Fibroblast of the aortic adventitia (primary cell): ENCODE results near the gene MYH7. TPM values are rescaled to one million over a fixed set of nuclear protein-coding genes. Genes with fewer than 3 reads are reported as not detected.

Source experiments
- DNase-seq: peaks from one replicate; pipeline ENCODE4 v3.0.0-alpha.2; 2010; ENCODE audit warnings: low read depth
- H3K4me3 ChIP-seq: 2 replicates; pipeline ENCODE4 v1.5.1; 2011; ENCODE audit warnings: low read depth, mild to moderate bottlenecking, control low read depth, low read length, moderate library complexity
- CTCF ChIP-seq: IDR thresholded peaks from 2 replicates; pipeline ENCODE4 v1.5.1; 2011; ENCODE audit warnings: mild to moderate bottlenecking, low read length, control low read depth, inconsistent platforms; ENCODE audit not compliant: insufficient read depth
- total RNA-seq: library from RNA; depleted of rRNA; stranded (reverse); fragments of >200 nt; gene quantifications from 2 replicates; pipeline ENCODE4 v1.2.3, GENCODE V29; 2012; ENCODE audit warnings: low replicate concordance

MYH7 gene
- total RNA-seq, 1 donor: not detected

GRCh38 chr14:23406244-23406643, 29.2 kb downstream of the MYH7 start:
- no peak for DNase-seq
- H3K4me3 ChIP-seq: no peak overlapping the region
- no peak for TF ChIP-seq CTCF

- TF ChIP-seq CTCF: no peak
- no peak overlapping the region for H3K4me3 ChIP-seq
- no peak for DNase-seq
Observed at GRCh38 chr14:23405516-23406025, 29.9 kb downstream of the MYH7 start.

- TF ChIP-seq CTCF: no peak
- H3K4me3 ChIP-seq: no peak overlapping the region
- DNase-seq: no peak
Observed at GRCh38 chr14:23405096-23405495, 30.4 kb downstream of the MYH7 start.

GRCh38 chr14:23404331-23404900, 31.0 kb downstream of the MYH7 start:
- DNase-seq: no peak
- no peak for TF ChIP-seq CTCF
- H3K4me3 ChIP-seq: no peak overlapping the region

- no peak overlapping the region for H3K4me3 ChIP-seq
- TF ChIP-seq CTCF: no peak
- no peak for DNase-seq
Observed at GRCh38 chr14:23403908-23404307, 31.6 kb downstream of the MYH7 start.

- no peak for DNase-seq
- no peak overlapping the region for H3K4me3 ChIP-seq
Observed at GRCh38 chr14:23403139-23403438, 32.4 kb downstream of the MYH7 start.

More at GRCh38 chr14:23403139-23403438, 32.4 kb downstream of the MYH7 start:
- no peak for TF ChIP-seq CTCF
